Sigmoid colon (tissue), 4 donors: ENCODE results near the gene ADSS1.

Source experiments
- EP300 ChIP-seq, 4 donors: sonication (generic); formaldehyde crosslinking; IDR thresholded peaks; one replicate each; pipeline ENCODE4 v1.6.1; 2017; ENCODE audit warnings: antibody characterized with exemption in 4 of 4
- POLR2A ChIP-seq, 2 donors: fragments of 450-650 bp; IDR thresholded peaks; one replicate each; pipeline ENCODE4 v1.6.1; 2016; ENCODE audit warnings: antibody characterized with exemption in 2 of 2, mild to moderate bottlenecking in 2 of 2, moderate library complexity in 2 of 2
- POLR2AphosphoS5 ChIP-seq, 4 donors: sonication (generic); formaldehyde crosslinking; IDR thresholded peaks; one replicate each; pipeline ENCODE4 v1.6.1; 2017; ENCODE audit warnings: antibody characterized with exemption in 4 of 4
- TF ChIP-seq, protein P1 (sequence below), 4 experiments: fragments of 450-650 bp in 3 of 4; fragments of 200-600 bp in 1 of 4; IDR thresholded peaks; one replicate each; pipeline ENCODE4 v1.5.1; 2016 to 2019; ENCODE audit warnings: antibody characterized with exemption in 4 of 4, mild to moderate bottlenecking in 3 of 4, moderate library complexity in 2 of 4

DNA sequence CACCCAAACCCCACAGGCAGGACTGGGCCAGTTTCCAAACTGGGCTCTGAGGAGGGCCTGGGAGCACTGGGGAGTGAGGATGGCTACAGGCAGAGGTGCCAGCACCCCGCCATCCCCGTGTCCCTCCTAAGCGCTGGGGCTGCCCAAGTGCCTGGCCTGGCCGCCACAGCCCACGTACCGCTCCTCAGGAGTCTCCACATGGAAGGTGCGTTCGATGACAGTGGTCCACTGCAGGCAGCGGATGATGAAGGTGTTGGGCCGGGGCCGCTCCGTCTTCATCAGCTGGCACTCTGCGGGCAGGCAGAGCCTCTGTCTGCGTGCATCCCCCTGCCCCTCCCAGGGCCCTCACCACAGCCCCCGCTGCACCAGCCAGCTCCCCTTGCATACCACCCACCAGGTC lies 52.5 kb downstream of the ADSS1 start:
- TF ChIP-seq EP300 (IDR thresholded peaks at IDR 0.05): no peak
- TF ChIP-seq, protein P1, sequence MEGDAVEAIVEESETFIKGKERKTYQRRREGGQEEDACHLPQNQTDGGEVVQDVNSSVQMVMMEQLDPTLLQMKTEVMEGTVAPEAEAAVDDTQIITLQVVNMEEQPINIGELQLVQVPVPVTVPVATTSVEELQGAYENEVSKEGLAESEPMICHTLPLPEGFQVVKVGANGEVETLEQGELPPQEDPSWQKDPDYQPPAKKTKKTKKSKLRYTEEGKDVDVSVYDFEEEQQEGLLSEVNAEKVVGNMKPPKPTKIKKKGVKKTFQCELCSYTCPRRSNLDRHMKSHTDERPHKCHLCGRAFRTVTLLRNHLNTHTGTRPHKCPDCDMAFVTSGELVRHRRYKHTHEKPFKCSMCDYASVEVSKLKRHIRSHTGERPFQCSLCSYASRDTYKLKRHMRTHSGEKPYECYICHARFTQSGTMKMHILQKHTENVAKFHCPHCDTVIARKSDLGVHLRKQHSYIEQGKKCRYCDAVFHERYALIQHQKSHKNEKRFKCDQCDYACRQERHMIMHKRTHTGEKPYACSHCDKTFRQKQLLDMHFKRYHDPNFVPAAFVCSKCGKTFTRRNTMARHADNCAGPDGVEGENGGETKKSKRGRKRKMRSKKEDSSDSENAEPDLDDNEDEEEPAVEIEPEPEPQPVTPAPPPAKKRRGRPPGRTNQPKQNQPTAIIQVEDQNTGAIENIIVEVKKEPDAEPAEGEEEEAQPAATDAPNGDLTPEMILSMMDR (IDR thresholded peaks at IDR 0.05): no peak
- TF ChIP-seq POLR2AphosphoS5 (IDR thresholded peaks at IDR 0.05): no peak
- no peak for TF ChIP-seq POLR2A (IDR thresholded peaks at IDR 0.05)
